Activated CD4-positive, alpha-beta memory T cell treated with anti-CD3 and anti-CD28 coated beads for 36 hours (primary cell): ENCODE measurements around the gene PRDM12. TPM values are rescaled to one million over a fixed set of nuclear protein-coding genes. Genes with fewer than 3 reads are reported as not detected.

Source experiments
- CTCF ChIA-PET: fragments of 350-600 bp; sonication (Branson Sonifier 250); formaldehyde crosslinking; loops from one replicate; lab custom pipeline; 2021; ENCODE audit warnings: antibody characterized with exemption, inconsistent platforms; lab: Charles Lee
- POLR2A ChIA-PET: fragments of 350-600 bp; sonication (Branson Sonifier 250); formaldehyde crosslinking; loops from one replicate; lab custom pipeline; 2021; ENCODE audit warnings: antibody characterized with exemption; lab: Charles Lee
- DNase-seq: peaks from one replicate; pipeline ENCODE4 v3.0.0-alpha.2; 2020
- H3K27ac Mint-ChIP-seq: one replicate; pipeline ENCODE4 v1.8.0; 2021; ENCODE audit warnings: mixed read lengths
- H3K27me3 Mint-ChIP-seq: one replicate; pipeline ENCODE4 v1.8.0; 2021; ENCODE audit warnings: mixed read lengths
- H3K36me3 Mint-ChIP-seq: one replicate; pipeline ENCODE4 v1.8.0; 2021; ENCODE audit warnings: mixed read lengths
- H3K4me1 Mint-ChIP-seq: one replicate; pipeline ENCODE4 v1.8.0; 2021; ENCODE audit warnings: low read depth, mixed read lengths
- H3K4me3 Mint-ChIP-seq: one replicate; pipeline ENCODE4 v1.8.0; 2021; ENCODE audit warnings: mild to moderate bottlenecking, mixed read lengths
- H3K9me3 Mint-ChIP-seq: one replicate; pipeline ENCODE4 v1.8.0; 2021; ENCODE audit warnings: mixed read lengths
- intact Hi-C: fragments of 100-400 bp; cut with micrococcal nuclease; formaldehyde crosslinking; loops from one replicate; pipeline ENCODE4 v1.15.1; 2023
- total RNA-seq, 2 experiments: library from RNA; stranded (reverse); gene quantifications; one replicate each; pipeline ENCODE4 v1.2.3, GENCODE V29; 2021

The PRDM12 gene
- total RNA-seq, 2 experiments from 2014 or later: 0.07 to 0.12 TPM

- CTCF ChIA-PET: no interaction called here
- H3K36me3 Mint-ChIP-seq: no peaks in the 10 kb centered on the region
- no peak overlapping the region for H3K27ac Mint-ChIP-seq
- H3K4me1 Mint-ChIP-seq: peaks cover 32% of the 10 kb centered on the region
- H3K4me3 Mint-ChIP-seq: no peak overlapping the region
- intact Hi-C loops: no loop called here
- H3K9me3 Mint-ChIP-seq: no peaks in the 10 kb centered on the region
- POLR2A ChIA-PET: no interaction called here
- H3K27me3 Mint-ChIP-seq: peaks cover 66% of the 10 kb centered on the region
- DNase-seq: no peak
These were observed 2.8 kb upstream of the PRDM12 start for GRCh38 chr9:130661451-130662098.

GRCh38 chr9:130662099-130662969 lies 2.1 kb upstream of the PRDM12 start:
- intact Hi-C loops: no loop called here
- Mint-ChIP-seq H3K27ac (peak overlapping the region; percentile 30), H3K9me3 (no peaks in the 10 kb centered on the region), H3K36me3 (no peaks in the 10 kb centered on the region), H3K4me3 (no peak overlapping the region), H3K4me1 (peaks cover 32% of the 10 kb centered on the region), H3K27me3 (peaks cover 65% of the 10 kb centered on the region)
- DNase-seq: no peak
- CTCF ChIA-PET: interaction anchor here (0.6 to 1.9 kb wide), 3 partner anchors 20 to 22 kb away, joined by 3 to 7 read pairs (median 4); no protein-coding TSS in a partner anchor
- POLR2A ChIA-PET: no interaction called here

- no peak for DNase-seq
- CTCF ChIA-PET: interaction anchor here (1.0 to 1.9 kb wide), 2 partner anchors 20 to 21 kb away, joined by 3 to 7 read pairs; no protein-coding TSS in a partner anchor
- peak overlapping the region; percentile 50 for H3K4me3 Mint-ChIP-seq
- peaks cover 65% of the 10 kb centered on the region for H3K27me3 Mint-ChIP-seq
- POLR2A ChIA-PET: interaction anchor here (1.1 kb wide), 1 partner anchor 8 kb away, joined by 3 read pairs; no protein-coding TSS in a partner anchor
- intact Hi-C loops: no loop called here
- peak overlapping the region; percentile 30 for H3K27ac Mint-ChIP-seq
- no peaks in the 10 kb centered on the region for H3K36me3 Mint-ChIP-seq
- no peaks in the 10 kb centered on the region for H3K9me3 Mint-ChIP-seq
- H3K4me1 Mint-ChIP-seq: peaks cover 32% of the 10 kb centered on the region
These were observed 1.5 kb upstream of the PRDM12 start for GRCh38 chr9:130662970-130663257.

GRCh38 chr9:130663258-130663976 lies 977 bp upstream of the PRDM12 start:
- DNase-seq: peak; percentile 24
- Mint-ChIP-seq H3K36me3 (no peaks in the 10 kb centered on the region), H3K27me3 (peaks cover 65% of the 10 kb centered on the region), H3K4me3 (no peak overlapping the region), H3K9me3 (no peaks in the 10 kb centered on the region), H3K4me1 (peaks cover 31% of the 10 kb centered on the region), H3K27ac (no peak overlapping the region)
- intact Hi-C loops: no loop called here
- POLR2A ChIA-PET: interaction anchor here (1.1 kb wide), 1 partner anchor 9 kb away, joined by 3 read pairs; no protein-coding TSS in a partner anchor
- CTCF ChIA-PET: interaction anchor here (1.0 to 1.9 kb wide), 2 partner anchors 19 to 21 kb away, joined by 3 to 7 read pairs; no protein-coding TSS in a partner anchor

GRCh38 chr9:130663977-130664250 lies 480 bp upstream of the PRDM12 start:
- no peak for DNase-seq
- Mint-ChIP-seq H3K4me3 (no peak overlapping the region), H3K27me3 (peaks cover 61% of the 10 kb centered on the region), H3K27ac (no peak overlapping the region), H3K9me3 (no peaks in the 10 kb centered on the region), H3K36me3 (no peaks in the 10 kb centered on the region), H3K4me1 (peaks cover 30% of the 10 kb centered on the region)
- ChIA-PET POLR2A (interaction anchor here (1.1 kb wide), 1 partner anchor 9 kb away, joined by 3 read pairs; no protein-coding TSS in a partner anchor), CTCF (interaction anchor here (1.9 kb wide), 1 partner anchor 19 kb away, joined by 7 read pairs; no protein-coding TSS in a partner anchor)
- intact Hi-C loops: no loop called here

- DNase-seq: no peak
- H3K27me3 Mint-ChIP-seq: peaks cover 57% of the 10 kb centered on the region
- no peak overlapping the region for H3K27ac Mint-ChIP-seq
- no peak overlapping the region for H3K4me3 Mint-ChIP-seq
- peaks cover 28% of the 10 kb centered on the region for H3K4me1 Mint-ChIP-seq
- intact Hi-C loops: no loop called here
- POLR2A ChIA-PET: no interaction called here
- CTCF ChIA-PET: interaction anchor here (1.3 kb wide), 1 partner anchor 17 kb away, joined by 9 read pairs; no protein-coding TSS in a partner anchor
- H3K36me3 Mint-ChIP-seq: no peaks in the 10 kb centered on the region
- no peaks in the 10 kb centered on the region for H3K9me3 Mint-ChIP-seq
These were observed 636 bp downstream of the PRDM12 start for GRCh38 chr9:130665029-130665430.

GRCh38 chr9:130665431-130666392 lies 1.3 kb downstream of the PRDM12 start:
- Mint-ChIP-seq H3K36me3 (no peaks in the 10 kb centered on the region), H3K4me3 (peak overlapping the region; percentile 17), H3K9me3 (no peaks in the 10 kb centered on the region), H3K4me1 (peaks cover 28% of the 10 kb centered on the region), H3K27me3 (peaks cover 55% of the 10 kb centered on the region), H3K27ac (no peak overlapping the region)
- intact Hi-C loops: no loop called here
- DNase-seq: no peak
- ChIA-PET CTCF (interaction anchor here (0.8 to 1.3 kb wide), 2 partner anchors 14 to 16 kb away, joined by 3 to 9 read pairs; no protein-coding TSS in a partner anchor), POLR2A (no interaction called here)

GRCh38 chr9:130666393-130667119 lies 2.2 kb downstream of the PRDM12 start:
- H3K36me3 Mint-ChIP-seq: no peaks in the 10 kb centered on the region
- intact Hi-C loops: no loop called here
- H3K27ac Mint-ChIP-seq: no peak overlapping the region
- peaks cover 28% of the 10 kb centered on the region for H3K4me1 Mint-ChIP-seq
- POLR2A ChIA-PET: no interaction called here
- H3K27me3 Mint-ChIP-seq: peaks cover 52% of the 10 kb centered on the region
- H3K9me3 Mint-ChIP-seq: no peaks in the 10 kb centered on the region
- DNase-seq: no peak
- CTCF ChIA-PET: interaction anchor here (0.8 to 2.1 kb wide), 3 partner anchors 13 to 18 kb away, joined by 3 to 9 read pairs (median 7); no protein-coding TSS in a partner anchor
- no peak overlapping the region for H3K4me3 Mint-ChIP-seq

- CTCF ChIA-PET: interaction anchor here (2.1 kb wide), 1 partner anchor 17 kb away, joined by 7 read pairs; no protein-coding TSS in a partner anchor
- Mint-ChIP-seq H3K27ac (no peak overlapping the region), H3K4me3 (no peak overlapping the region), H3K36me3 (no peaks in the 10 kb centered on the region), H3K9me3 (no peaks in the 10 kb centered on the region), H3K4me1 (peaks cover 26% of the 10 kb centered on the region), H3K27me3 (peaks cover 47% of the 10 kb centered on the region)
- DNase-seq: no peak
- intact Hi-C loops: no loop called here
- POLR2A ChIA-PET: no interaction called here
These were observed 2.7 kb downstream of the PRDM12 start for GRCh38 chr9:130667120-130667435.

- ChIA-PET CTCF (interaction anchor here (2.1 kb wide), 1 partner anchor 16 kb away, joined by 7 read pairs; no protein-coding TSS in a partner anchor), POLR2A (no interaction called here)
- Mint-ChIP-seq H3K27me3 (peaks cover 36% of the 10 kb centered on the region), H3K4me1 (peaks cover 16% of the 10 kb centered on the region), H3K36me3 (no peaks in the 10 kb centered on the region), H3K27ac (no peak overlapping the region), H3K9me3 (no peaks in the 10 kb centered on the region), H3K4me3 (no peak overlapping the region)
- DNase-seq: no peak
- intact Hi-C loops: no loop called here
These were observed 3.8 kb downstream of the PRDM12 start for GRCh38 chr9:130668196-130668595.
